Measurements from ENCODE around the gene CYP26C1.

- TF ChIP-seq CTCF (IDR thresholded peaks at IDR 0.05) (no peak), POLR2A (IDR thresholded peaks at IDR 0.05) (no peak)
These were observed 33.1 kb upstream of the CYP26C1 start for GRCh38 chr10:93027508-93027907.
